Measurements from ENCODE around the gene RNASET2. TPM values are rescaled to one million over a fixed set of nuclear protein-coding genes. Genes with fewer than 3 reads are reported as not detected.
"Not testable (repeated sequence)": the region's sequence is repeated elsewhere in the genome, so short reads cannot be mapped to it uniquely, and the experiment has no call there.

Gene RNASET2
- total RNA-seq, 1 donor from 2014 or later, result 20.3 TPM

- Mint-ChIP-seq H3K4me1 (ENCODE audit: unreplicated experiment) (no peaks in the 10 kb centered on the region), H3K4me3 (ENCODE audit: unreplicated experiment) (no peak overlapping the region), H3K9me3 (ENCODE audit: unreplicated experiment) (no peaks in the 10 kb centered on the region), H3K27me3 (ENCODE audit: unreplicated experiment) (no peaks in the 10 kb centered on the region), H3K27ac (ENCODE audit: unreplicated experiment) (no peak overlapping the region), H3K36me3 (ENCODE audit: unreplicated experiment) (no peaks in the 10 kb centered on the region)
- TF ChIP-seq CTCF (IDR thresholded peaks at IDR 0.05), result no peak
- DNase-seq (ENCODE audit: extremely low spot score, unreplicated experiment), result peak; percentile 73
Measured at GRCh38 chr6:166925141-166925996, 31.0 kb downstream of the RNASET2 start.

GRCh38 chr6:166924531-166924930, 31.8 kb downstream of the RNASET2 start:
- no peak for TF ChIP-seq CTCF (IDR thresholded peaks at IDR 0.05)
- Mint-ChIP-seq H3K9me3 (ENCODE audit: unreplicated experiment) (no peaks in the 10 kb centered on the region), H3K4me3 (ENCODE audit: unreplicated experiment) (no peak overlapping the region), H3K27me3 (ENCODE audit: unreplicated experiment) (no peaks in the 10 kb centered on the region), H3K36me3 (ENCODE audit: unreplicated experiment) (no peaks in the 10 kb centered on the region), H3K27ac (ENCODE audit: unreplicated experiment) (no peak overlapping the region), H3K4me1 (ENCODE audit: unreplicated experiment) (no peaks in the 10 kb centered on the region)
- DNase-seq (ENCODE audit: extremely low spot score, unreplicated experiment), result peak; percentile 63

GRCh38 chr6:166922937-166923336, 33.4 kb downstream of the RNASET2 start:
- Mint-ChIP-seq H3K27ac (ENCODE audit: unreplicated experiment) (no peak overlapping the region), H3K4me3 (ENCODE audit: unreplicated experiment) (no peak overlapping the region), H3K9me3 (ENCODE audit: unreplicated experiment) (no peaks in the 10 kb centered on the region), H3K27me3 (ENCODE audit: unreplicated experiment) (no peaks in the 10 kb centered on the region), H3K36me3 (ENCODE audit: unreplicated experiment) (no peaks in the 10 kb centered on the region), H3K4me1 (ENCODE audit: unreplicated experiment) (no peaks in the 10 kb centered on the region)
- TF ChIP-seq CTCF (IDR thresholded peaks at IDR 0.05), result no peak
- DNase-seq (ENCODE audit: extremely low spot score, unreplicated experiment), result peak; percentile 21

GRCh38 chr6:166921570-166921969, 34.8 kb downstream of the RNASET2 start:
- no peaks in the 10 kb centered on the region for H3K27me3 Mint-ChIP-seq (ENCODE audit: unreplicated experiment)
- no peak overlapping the region for H3K27ac Mint-ChIP-seq (ENCODE audit: unreplicated experiment)
- no peaks in the 10 kb centered on the region for H3K36me3 Mint-ChIP-seq (ENCODE audit: unreplicated experiment)
- no peak for TF ChIP-seq CTCF (IDR thresholded peaks at IDR 0.05)
- DNase-seq (ENCODE audit: extremely low spot score, unreplicated experiment), result peak; percentile 34
- no peaks in the 10 kb centered on the region for H3K9me3 Mint-ChIP-seq (ENCODE audit: unreplicated experiment)
- no peak overlapping the region for H3K4me3 Mint-ChIP-seq (ENCODE audit: unreplicated experiment)
- H3K4me1 Mint-ChIP-seq (ENCODE audit: unreplicated experiment), result no peaks in the 10 kb centered on the region

- DNase-seq (ENCODE audit: extremely low spot score, unreplicated experiment), result no peak
- no peak for TF ChIP-seq CTCF (IDR thresholded peaks at IDR 0.05)
- no peak overlapping the region for H3K4me3 Mint-ChIP-seq (ENCODE audit: unreplicated experiment)
- H3K4me1 Mint-ChIP-seq (ENCODE audit: unreplicated experiment), result no peaks in the 10 kb centered on the region
- H3K27me3 Mint-ChIP-seq (ENCODE audit: unreplicated experiment), result no peaks in the 10 kb centered on the region
- no peak overlapping the region for H3K27ac Mint-ChIP-seq (ENCODE audit: unreplicated experiment)
- H3K9me3 Mint-ChIP-seq (ENCODE audit: unreplicated experiment), result no peaks in the 10 kb centered on the region
- H3K36me3 Mint-ChIP-seq (ENCODE audit: unreplicated experiment), result no peaks in the 10 kb centered on the region
Measured at GRCh38 chr6:166916824-166917223, 39.5 kb downstream of the RNASET2 start.

GRCh38 chr6:166915484-166915883, 40.9 kb downstream of the RNASET2 start:
- H3K36me3 Mint-ChIP-seq (ENCODE audit: unreplicated experiment); H3K27me3 Mint-ChIP-seq (ENCODE audit: unreplicated experiment); H3K4me1 Mint-ChIP-seq (ENCODE audit: unreplicated experiment); H3K27ac Mint-ChIP-seq (ENCODE audit: unreplicated experiment); DNase-seq (ENCODE audit: extremely low spot score, unreplicated experiment); H3K9me3 Mint-ChIP-seq (ENCODE audit: unreplicated experiment); H3K4me3 Mint-ChIP-seq (ENCODE audit: unreplicated experiment): not testable (repeated sequence)

GRCh38 chr6:166914952-166915351, 41.4 kb downstream of the RNASET2 start:
- H3K4me1 Mint-ChIP-seq (ENCODE audit: unreplicated experiment), result not testable (repeated sequence)

More at GRCh38 chr6:166914952-166915351, 41.4 kb downstream of the RNASET2 start:
- H3K27ac Mint-ChIP-seq (ENCODE audit: unreplicated experiment); H3K36me3 Mint-ChIP-seq (ENCODE audit: unreplicated experiment); H3K4me3 Mint-ChIP-seq (ENCODE audit: unreplicated experiment); H3K9me3 Mint-ChIP-seq (ENCODE audit: unreplicated experiment); H3K27me3 Mint-ChIP-seq (ENCODE audit: unreplicated experiment): not testable (repeated sequence)
- DNase-seq (ENCODE audit: extremely low spot score, unreplicated experiment), result peak; percentile 23

Measured in osteocyte (in vitro differentiated cells).